G401 (cell line): ENCODE results near the gene KCNN3. TPM values are rescaled to one million over a fixed set of nuclear protein-coding genes. Genes with fewer than 3 reads are reported as not detected.
"Not testable (repeated sequence)": the region's sequence is repeated elsewhere in the genome, so short reads cannot be mapped to it uniquely, and the experiment has no call there.

ENCODE experiments used
- DNase-seq: peaks from one replicate; pipeline ENCODE4 v3.0.0-alpha.2; 2015; ENCODE audit warnings: low spot score
- in situ Hi-C: cut with HindIII; loops from 2 replicates; pipeline ENCODE4 v1.10.0; 2016; ENCODE audit warnings: low sequenced_read_pairs, mixed read lengths
- total RNA-seq: library from RNA; depleted of rRNA; stranded (reverse); fragments of >200 nt; shearing (Covaris generic); gene quantifications from 2 replicates; pipeline ENCODE4 v1.2.3, GENCODE V29; 2014

Gene KCNN3
- total RNA-seq, 1 experiment from 2014 or later: 0.64 TPM

- DNase-seq: no peak
- in situ Hi-C loops: no loop called here
Measured at GRCh38 chr1:154710106-154710505, 160.0 kb downstream of the KCNN3 start.

GRCh38 chr1:154707901-154708463 lies 162.1 kb downstream of the KCNN3 start:
- in situ Hi-C loops: no loop called here
- DNase-seq: no peak

DNA sequence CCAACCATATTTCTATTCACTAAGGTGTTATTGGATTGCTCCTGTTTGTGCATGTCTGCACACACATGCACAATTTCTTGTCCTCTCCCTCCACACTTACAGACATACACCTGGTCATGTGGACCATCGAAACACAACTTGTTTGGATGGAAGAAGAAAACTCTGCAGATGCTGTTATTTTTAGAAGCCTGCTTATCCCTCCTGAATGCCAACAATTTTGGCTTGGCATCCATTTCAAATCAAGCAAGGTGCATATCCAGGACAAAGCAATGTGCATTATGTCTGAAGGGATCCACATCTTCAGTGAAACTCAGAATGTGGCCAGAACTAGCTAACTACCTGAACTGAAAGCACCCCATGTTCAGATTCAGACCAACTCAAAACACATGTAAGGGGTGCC lies 163.2 kb downstream of the KCNN3 start:
- DNase-seq: no peak
- in situ Hi-C loops: no loop called here

- DNase-seq: no peak
- in situ Hi-C loops: no loop called here
Measured at GRCh38 chr1:154705544-154705943, 164.5 kb downstream of the KCNN3 start.

- in situ Hi-C loops: no loop called here
- DNase-seq: no peak
Measured at GRCh38 chr1:154703170-154703569, 166.9 kb downstream of the KCNN3 start.

DNA sequence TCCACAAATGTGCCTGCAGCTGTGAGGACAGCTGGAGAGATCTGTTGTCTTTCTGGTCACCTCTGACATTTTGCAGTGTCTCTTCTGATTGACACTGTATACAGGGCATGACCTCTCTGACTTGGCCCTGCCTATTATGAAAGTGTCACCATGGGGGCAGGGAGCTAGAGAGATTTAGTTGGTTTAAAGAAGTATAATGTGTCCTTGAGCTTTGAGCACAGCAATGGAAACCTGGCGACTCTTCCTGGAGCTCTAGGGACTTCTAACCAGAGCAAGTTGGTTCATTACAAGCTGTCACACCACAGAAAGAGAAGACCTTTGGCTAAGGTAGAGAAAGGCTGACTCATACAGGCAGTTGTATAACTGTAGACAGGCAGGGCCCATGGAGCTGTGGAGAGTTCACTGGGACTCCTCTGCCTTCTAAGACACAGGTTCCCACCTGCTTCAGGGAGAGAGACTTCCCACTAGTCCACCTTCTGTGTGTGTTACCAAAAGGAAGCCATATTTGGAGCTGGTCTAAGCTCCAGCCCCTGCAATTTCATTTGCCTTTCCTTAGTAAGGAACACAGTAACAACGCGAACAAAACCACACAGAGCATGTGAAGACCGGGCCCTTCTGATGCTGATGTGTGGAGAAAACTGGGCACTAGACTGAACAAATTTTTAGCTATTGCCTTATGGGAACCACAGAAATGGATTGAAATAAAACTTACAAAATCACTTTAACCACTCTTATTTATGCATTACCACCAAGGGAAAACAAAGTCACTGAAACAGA lies 171.6 kb downstream of the KCNN3 start:
- in situ Hi-C loops: no loop called here
- no peak for DNase-seq

- DNase-seq: no peak
Measured at GRCh38 chr1:154697710-154698109, 172.4 kb downstream of the KCNN3 start.

GRCh38 chr1:154696456-154696855 lies 173.6 kb downstream of the KCNN3 start:
- in situ Hi-C loops: no loop called here
- DNase-seq: no peak

More at GRCh38 chr1:154697710-154698109, 172.4 kb downstream of the KCNN3 start:
- in situ Hi-C loops: no loop called here

DNA sequence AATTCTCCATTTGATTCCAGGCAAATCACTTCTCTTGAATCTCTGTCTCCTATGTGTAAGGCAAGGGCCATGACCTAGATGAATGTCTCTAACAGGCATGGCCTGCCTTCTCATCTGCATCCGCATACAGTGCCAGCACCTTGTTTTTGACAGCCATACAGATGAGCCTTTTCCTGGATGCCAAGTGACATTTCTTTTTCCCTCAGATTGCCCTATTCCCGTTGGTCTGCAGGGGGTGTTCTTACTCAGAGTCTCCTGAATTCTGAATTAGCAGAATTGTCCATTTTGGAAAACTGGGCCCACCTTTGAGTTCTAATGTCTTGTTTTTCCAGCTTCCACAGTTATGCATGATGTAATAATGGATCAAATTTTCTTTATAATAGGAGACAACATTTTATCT lies 174.1 kb downstream of the KCNN3 start:
- no peak for DNase-seq
- in situ Hi-C loops: no loop called here

GRCh38 chr1:154694995-154695394 lies 175.1 kb downstream of the KCNN3 start:
- in situ Hi-C loops: no loop called here
- no peak for DNase-seq

DNA sequence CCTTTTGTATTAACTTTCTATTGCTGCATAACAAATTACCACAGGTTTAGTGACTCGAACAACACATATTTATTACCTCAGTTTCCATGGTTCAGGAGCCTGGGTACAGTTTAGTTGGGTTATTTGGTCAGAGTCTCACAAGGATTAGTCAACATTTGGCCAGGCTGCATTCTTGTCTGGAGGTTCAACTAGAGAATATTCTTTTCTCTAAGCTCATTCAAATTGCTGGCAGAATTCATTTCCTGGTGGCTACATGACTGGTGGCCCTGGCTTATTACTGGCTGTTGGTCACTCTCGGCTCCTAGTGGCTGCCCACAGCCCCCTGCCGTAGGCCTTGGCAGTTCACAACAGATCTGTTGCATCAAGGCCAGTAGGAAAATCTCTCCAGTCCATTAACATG lies 181.0 kb downstream of the KCNN3 start:
- DNase-seq: no peak
- in situ Hi-C loops: no loop called here

- in situ Hi-C loops: no loop called here
- no peak for DNase-seq
Measured at GRCh38 chr1:154686507-154686906, 183.6 kb downstream of the KCNN3 start.

- DNase-seq: no peak
- in situ Hi-C loops: no loop called here
Measured at GRCh38 chr1:154683820-154684219, 186.3 kb downstream of the KCNN3 start.

DNA sequence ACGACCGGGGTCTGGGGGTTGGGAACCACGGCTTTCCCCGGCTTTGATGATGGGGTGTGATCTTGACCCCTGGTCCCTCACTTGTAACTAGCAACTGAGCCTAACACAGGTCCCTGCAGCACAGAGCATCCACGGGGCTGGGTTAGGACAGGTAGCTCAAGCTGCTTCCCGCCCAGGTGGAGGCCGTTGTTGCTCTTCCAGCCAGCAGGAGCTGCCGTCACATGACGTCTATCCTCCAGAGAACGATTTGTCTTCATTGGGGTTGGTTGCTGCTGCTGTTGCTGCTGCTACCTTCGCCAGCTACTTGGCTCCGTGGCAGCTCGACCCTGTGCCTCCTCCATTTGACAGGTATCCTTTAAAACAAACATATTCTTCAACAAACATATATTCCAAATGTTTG lies 187.8 kb downstream of the KCNN3 start:
- DNase-seq: no peak
- in situ Hi-C loops: no loop called here

- DNase-seq, in situ Hi-C loops: not testable (repeated sequence)
Measured at GRCh38 chr1:154677844-154678243, 192.2 kb downstream of the KCNN3 start.

DNA sequence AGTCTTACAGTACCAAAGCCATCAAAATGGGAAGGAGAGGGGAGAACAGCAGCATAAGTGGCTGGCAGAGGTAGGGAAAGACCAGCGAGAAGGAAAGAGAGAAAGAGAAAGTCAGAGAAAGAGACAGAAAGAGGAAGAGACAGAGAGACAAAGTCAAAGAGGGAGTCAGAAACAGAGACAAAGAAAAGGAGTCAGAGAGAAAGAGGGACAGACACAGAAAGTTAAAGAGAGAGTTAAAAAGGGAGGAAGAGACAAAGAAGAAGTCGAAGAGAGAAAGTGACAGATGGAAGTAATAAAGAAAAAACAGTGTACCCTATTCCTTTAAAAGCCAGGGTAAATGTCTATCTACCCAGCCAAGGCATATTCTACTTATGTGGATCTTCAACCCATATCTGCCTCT lies 193.2 kb downstream of the KCNN3 start:
- DNase-seq, in situ Hi-C loops: not testable (repeated sequence)

DNA sequence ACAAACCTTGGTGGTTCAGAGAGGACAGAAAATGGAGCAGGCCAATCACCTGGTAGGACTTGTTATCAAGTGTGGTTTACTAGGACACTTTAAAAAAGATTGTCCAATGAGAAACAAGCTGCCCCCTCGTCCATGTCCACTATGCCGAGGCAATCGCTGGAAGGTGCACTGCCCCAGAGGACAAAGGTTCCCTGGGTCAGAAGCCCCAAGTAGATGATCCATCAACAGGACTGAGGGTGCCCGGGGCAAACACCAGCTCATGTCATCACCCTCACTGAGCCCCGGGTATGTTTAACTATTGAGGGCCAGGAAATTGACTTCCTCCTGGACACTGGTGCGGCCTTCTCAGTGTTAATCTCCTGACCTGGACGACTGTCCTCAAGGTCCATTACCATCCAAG lies 195.6 kb downstream of the KCNN3 start:
- DNase-seq, in situ Hi-C loops: not testable (repeated sequence)

GRCh38 chr1:154672245-154672644 lies 197.8 kb downstream of the KCNN3 start:
- DNase-seq, in situ Hi-C loops: not testable (repeated sequence)

DNA sequence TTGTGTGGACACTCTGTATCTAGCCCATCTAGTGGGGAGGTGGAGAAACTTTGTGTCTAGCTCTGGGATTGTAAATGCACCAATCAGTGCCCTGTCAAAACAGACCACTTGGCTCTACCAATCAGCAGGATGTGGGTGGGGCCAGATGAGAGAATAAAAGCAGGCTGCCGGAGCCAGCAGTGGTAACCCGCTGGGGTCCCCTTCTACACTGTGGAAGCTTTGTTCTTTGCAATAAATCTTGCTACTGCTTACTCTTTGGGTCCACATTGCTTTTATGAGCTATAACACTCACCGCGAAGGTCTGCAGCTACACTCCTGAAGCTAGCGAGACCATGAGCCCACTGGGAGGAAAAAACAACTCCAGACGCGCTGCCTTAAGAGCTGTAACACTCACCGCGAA lies 198.7 kb downstream of the KCNN3 start:
- in situ Hi-C loops: not testable (repeated sequence)

GRCh38 chr1:154670310-154671270 lies 199.5 kb downstream of the KCNN3 start:
- in situ Hi-C loops, DNase-seq: not testable (repeated sequence)

More for the DNA sequence above, 198.7 kb downstream of the KCNN3 start:
- DNase-seq: not testable (repeated sequence)
